NT2/D1 (cell line): Measurements from ENCODE around the gene TBC1D2.

Experiments used
- DNase-seq: peaks from one replicate; pipeline ENCODE4 v3.0.0-alpha.2; 2011; ENCODE audit warnings: low read depth, low spot score
- H3K27me3 ChIP-seq: 2 replicates; pipeline ENCODE4 v1.6.0; 2011; ENCODE audit warnings: mild to moderate bottlenecking; ENCODE audit not compliant: insufficient read length, insufficient read depth
- H3K36me3 ChIP-seq: 2 replicates; pipeline ENCODE4 v1.6.1; 2011; ENCODE audit warnings: mild to moderate bottlenecking, low read length, mixed read lengths; ENCODE audit not compliant: insufficient read depth, insufficient read length
- H3K4me1 ChIP-seq: 2 replicates; pipeline ENCODE4 v1.5.1; 2011; ENCODE audit not compliant: insufficient read depth, insufficient read length
- H3K4me3 ChIP-seq: 2 replicates; pipeline ENCODE4 v1.5.1; 2011; ENCODE audit warnings: low read depth; ENCODE audit not compliant: insufficient read length
- H3K9ac ChIP-seq: 2 replicates; pipeline ENCODE4 v1.6.0; 2011; ENCODE audit warnings: low read depth; ENCODE audit not compliant: insufficient read length
- H3K9me3 ChIP-seq: 2 replicates; pipeline ENCODE4 v1.5.1; 2011; ENCODE audit warnings: mild to moderate bottlenecking, low read length; ENCODE audit not compliant: insufficient read depth
- SUZ12 ChIP-seq: IDR thresholded peaks from 2 replicates; pipeline ENCODE4 v1.6.1; 2011; ENCODE audit not compliant: insufficient read length, insufficient read depth; ENCODE audit errors: extremely low read depth
- YY1 ChIP-seq: IDR thresholded peaks from 2 replicates; pipeline ENCODE4 v1.6.1; 2011; ENCODE audit not compliant: insufficient read length, insufficient read depth
- ZNF274 ChIP-seq: IDR thresholded peaks from 2 replicates; pipeline ENCODE4 v1.6.1; 2011; ENCODE audit warnings: mild to moderate bottlenecking, low read depth, low read length

The TBC1D2 gene

GRCh38 chr9:98220911-98221310 lies 34.5 kb downstream of the TBC1D2 start:
- Histone ChIP-seq H3K9me3 (no peaks in the 10 kb centered on the region), H3K36me3 (peaks cover 42% of the 10 kb centered on the region), H3K9ac (no peak overlapping the region), H3K4me3 (no peak overlapping the region), H3K4me1 (peaks cover 19% of the 10 kb centered on the region), H3K27me3 (no peaks in the 10 kb centered on the region)
- no peak for TF ChIP-seq YY1
- TF ChIP-seq SUZ12, result no peak
- no peak for TF ChIP-seq ZNF274
- DNase-seq, result no peak

- no peak for TF ChIP-seq SUZ12
- TF ChIP-seq YY1, result no peak
- TF ChIP-seq ZNF274, result no peak
- Histone ChIP-seq H3K9ac (peak overlapping the region; percentile 36), H3K4me1 (peaks cover 24% of the 10 kb centered on the region), H3K27me3 (no peaks in the 10 kb centered on the region), H3K4me3 (no peak overlapping the region), H3K36me3 (peaks cover 35% of the 10 kb centered on the region), H3K9me3 (no peaks in the 10 kb centered on the region)
- DNase-seq, result no peak
Observed at GRCh38 chr9:98219794-98220370, 35.6 kb downstream of the TBC1D2 start.

- no peak for DNase-seq
- peaks cover 33% of the 10 kb centered on the region for H3K36me3 ChIP-seq
- no peak overlapping the region for H3K9ac ChIP-seq
- no peak overlapping the region for H3K4me3 ChIP-seq
- no peaks in the 10 kb centered on the region for H3K9me3 ChIP-seq
- TF ChIP-seq SUZ12, result no peak
- no peak for TF ChIP-seq YY1
- TF ChIP-seq ZNF274, result no peak
- H3K27me3 ChIP-seq, result no peaks in the 10 kb centered on the region
- H3K4me1 ChIP-seq, result peaks cover 24% of the 10 kb centered on the region
Observed at GRCh38 chr9:98219364-98219716, 36.1 kb downstream of the TBC1D2 start.

GRCh38 chr9:98218562-98219363 lies 36.7 kb downstream of the TBC1D2 start:
- H3K9ac ChIP-seq, result no peak overlapping the region
- peaks cover 24% of the 10 kb centered on the region for H3K4me1 ChIP-seq
- H3K36me3 ChIP-seq, result peaks cover 37% of the 10 kb centered on the region
- no peaks in the 10 kb centered on the region for H3K27me3 ChIP-seq
- H3K4me3 ChIP-seq, result no peak overlapping the region
- no peaks in the 10 kb centered on the region for H3K9me3 ChIP-seq
- TF ChIP-seq YY1, result no peak
- no peak for TF ChIP-seq ZNF274
- no peak for DNase-seq

GRCh38 chr9:98217255-98217654 lies 38.2 kb downstream of the TBC1D2 start:
- TF ChIP-seq SUZ12 (no peak), YY1 (no peak), ZNF274 (no peak)
- Histone ChIP-seq H3K4me1 (peaks cover 20% of the 10 kb centered on the region), H3K27me3 (no peaks in the 10 kb centered on the region), H3K36me3 (peaks cover 47% of the 10 kb centered on the region), H3K9ac (no peak overlapping the region), H3K4me3 (no peak overlapping the region), H3K9me3 (no peaks in the 10 kb centered on the region)
- no peak for DNase-seq

GRCh38 chr9:98216391-98216790 lies 39.1 kb downstream of the TBC1D2 start:
- Histone ChIP-seq H3K27me3 (no peaks in the 10 kb centered on the region), H3K4me3 (no peak overlapping the region), H3K36me3 (peaks cover 45% of the 10 kb centered on the region), H3K9me3 (no peaks in the 10 kb centered on the region), H3K4me1 (peaks cover 20% of the 10 kb centered on the region), H3K9ac (no peak overlapping the region)
- TF ChIP-seq SUZ12, result no peak
- no peak for TF ChIP-seq YY1
- TF ChIP-seq ZNF274, result no peak
- no peak for DNase-seq

- no peak for DNase-seq
- Histone ChIP-seq H3K9me3 (no peaks in the 10 kb centered on the region), H3K4me1 (peaks cover 20% of the 10 kb centered on the region), H3K36me3 (peaks cover 45% of the 10 kb centered on the region), H3K27me3 (no peaks in the 10 kb centered on the region), H3K9ac (no peak overlapping the region), H3K4me3 (no peak overlapping the region)
- no peak for TF ChIP-seq ZNF274
- TF ChIP-seq SUZ12, result no peak
- no peak for TF ChIP-seq YY1
Observed at GRCh38 chr9:98215821-98216220, 39.6 kb downstream of the TBC1D2 start.
